GM21576 (cell line): ENCODE results near the gene COL5A1.
"Not testable (repeated sequence)": the region's sequence is repeated elsewhere in the genome, so short reads cannot be mapped to it uniquely, and the experiment has no call there.

Experiments used
- ATAC-seq: cut with Tn5 transposase; IDR thresholded peaks from one replicate; pipeline ENCODE4 v1.9.1; 2021; ENCODE audit warnings: mild to moderate bottlenecking, moderate library complexity; ENCODE audit not compliant: unreplicated experiment

Gene COL5A1

GRCh38 chr9:134843740-134844139 lies 202.1 kb downstream of the COL5A1 start:
- no peak for ATAC-seq

- no peak for ATAC-seq
These were observed 203.2 kb downstream of the COL5A1 start for GRCh38 chr9:134844821-134845220.

- no peak for ATAC-seq
These were observed 204.6 kb downstream of the COL5A1 start for GRCh38 chr9:134846187-134846586.

GRCh38 chr9:134846699-134847098 lies 205.1 kb downstream of the COL5A1 start:
- no peak for ATAC-seq

- ATAC-seq: no peak
These were observed 205.5 kb downstream of the COL5A1 start for GRCh38 chr9:134847138-134847537.

- no peak for ATAC-seq
These were observed 206.3 kb downstream of the COL5A1 start for GRCh38 chr9:134847752-134848432.

GRCh38 chr9:134848504-134848903 lies 206.9 kb downstream of the COL5A1 start:
- ATAC-seq: no peak

GRCh38 chr9:134850611-134851010 lies 209.0 kb downstream of the COL5A1 start:
- no peak for ATAC-seq

- ATAC-seq: no peak
These were observed 209.4 kb downstream of the COL5A1 start for GRCh38 chr9:134851020-134851419.

GRCh38 chr9:134852906-134853654 lies 211.5 kb downstream of the COL5A1 start:
- no peak for ATAC-seq

- no peak for ATAC-seq
These were observed 212.3 kb downstream of the COL5A1 start for GRCh38 chr9:134853893-134854292.

- ATAC-seq: no peak
These were observed 213.0 kb downstream of the COL5A1 start for GRCh38 chr9:134854541-134854981.

GRCh38 chr9:134855231-134855899 lies 213.8 kb downstream of the COL5A1 start:
- no peak for ATAC-seq

- ATAC-seq: no peak
These were observed 214.3 kb downstream of the COL5A1 start for GRCh38 chr9:134855900-134856377.

GRCh38 chr9:134857451-134857850 lies 215.8 kb downstream of the COL5A1 start:
- ATAC-seq: not testable (repeated sequence)

- peak; percentile 73 for ATAC-seq
These were observed 216.6 kb downstream of the COL5A1 start for GRCh38 chr9:134858051-134858841.

- ATAC-seq: no peak
These were observed 218.9 kb downstream of the COL5A1 start for GRCh38 chr9:134860510-134860909.

- ATAC-seq: no peak
These were observed 220.2 kb downstream of the COL5A1 start for GRCh38 chr9:134861595-134862334.

GRCh38 chr9:134863306-134863902 lies 221.8 kb downstream of the COL5A1 start:
- ATAC-seq: no peak
